ENCODE results near the gene ZMYM3.

ZMYM3 gene

DNA sequence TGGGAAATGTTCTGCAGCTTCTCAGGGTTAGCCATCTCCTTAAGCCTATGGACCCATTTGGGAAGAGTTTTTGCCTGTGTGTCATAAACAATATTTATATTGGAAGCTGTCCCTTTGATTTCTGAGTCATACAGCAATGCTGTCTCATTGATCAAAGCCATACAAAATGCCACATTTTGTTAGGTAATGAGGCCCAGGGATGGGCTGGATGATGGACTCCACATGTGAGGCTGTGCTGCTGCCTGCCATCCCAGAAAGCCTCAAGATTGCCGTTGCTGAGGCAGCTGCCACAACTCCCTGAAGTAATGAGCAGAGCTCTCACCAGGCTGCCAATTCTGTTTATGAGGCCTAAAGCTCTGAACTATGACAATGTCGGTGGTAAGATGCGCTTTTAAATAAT, 43.1 kb downstream of the ZMYM3 start:
- DNase-seq = no peak

DNA sequence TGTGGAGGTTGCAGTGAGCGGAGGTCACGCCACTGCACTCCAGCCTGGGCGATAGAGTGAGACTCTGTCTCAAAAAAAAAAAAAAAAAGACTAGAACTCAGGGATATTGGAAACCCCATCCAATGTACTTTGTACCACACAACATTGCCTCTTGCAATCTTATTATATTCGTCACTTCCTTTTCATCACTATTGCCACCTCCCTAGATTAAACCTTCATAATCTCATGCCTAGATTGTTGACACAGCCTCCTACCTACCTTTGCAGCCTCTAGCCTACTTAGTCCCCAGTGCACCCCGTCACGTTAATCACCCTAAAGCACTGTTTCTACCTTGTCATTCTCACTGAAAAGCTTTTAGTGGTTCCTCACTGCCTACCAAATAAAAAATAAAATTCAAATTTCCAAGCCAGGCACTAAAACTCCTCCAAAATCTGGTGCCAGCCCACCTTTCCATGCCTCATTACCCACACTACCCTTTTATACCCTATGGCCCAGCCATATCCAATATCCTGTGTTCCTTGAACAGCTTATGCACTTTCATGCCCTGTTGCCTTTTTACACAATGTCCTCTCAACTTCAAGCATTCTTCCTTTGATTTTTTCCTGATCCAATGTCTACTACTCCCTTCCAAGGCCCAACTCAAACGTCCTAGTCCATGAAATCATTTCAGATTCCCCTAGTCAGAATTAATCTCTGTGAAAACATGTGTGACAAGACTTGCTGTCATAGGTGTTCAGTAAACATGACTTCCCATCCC, 54.5 kb downstream of the ZMYM3 start:
- DNase-seq = peak; percentile 40

DNA sequence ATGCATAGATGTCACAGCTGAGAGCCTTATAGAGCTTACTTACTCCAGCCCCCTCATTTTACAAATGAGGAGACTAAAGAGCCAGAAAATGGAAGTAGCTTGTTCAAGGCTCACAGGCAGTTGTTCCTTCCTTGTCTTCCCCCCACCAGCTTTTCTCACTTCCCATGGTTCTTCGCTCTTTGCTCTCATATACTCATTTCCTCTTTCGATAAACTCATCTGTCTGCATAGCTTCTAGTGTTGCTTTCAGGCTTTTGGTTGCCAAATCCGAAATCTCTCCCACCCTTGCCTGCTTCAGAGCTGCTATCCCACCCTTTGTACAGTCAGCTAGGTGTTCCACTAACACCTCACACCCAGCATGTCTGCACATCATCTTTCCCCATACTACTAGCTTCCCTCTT, 55.9 kb downstream of the ZMYM3 start:
- no peak for DNase-seq

DNA sequence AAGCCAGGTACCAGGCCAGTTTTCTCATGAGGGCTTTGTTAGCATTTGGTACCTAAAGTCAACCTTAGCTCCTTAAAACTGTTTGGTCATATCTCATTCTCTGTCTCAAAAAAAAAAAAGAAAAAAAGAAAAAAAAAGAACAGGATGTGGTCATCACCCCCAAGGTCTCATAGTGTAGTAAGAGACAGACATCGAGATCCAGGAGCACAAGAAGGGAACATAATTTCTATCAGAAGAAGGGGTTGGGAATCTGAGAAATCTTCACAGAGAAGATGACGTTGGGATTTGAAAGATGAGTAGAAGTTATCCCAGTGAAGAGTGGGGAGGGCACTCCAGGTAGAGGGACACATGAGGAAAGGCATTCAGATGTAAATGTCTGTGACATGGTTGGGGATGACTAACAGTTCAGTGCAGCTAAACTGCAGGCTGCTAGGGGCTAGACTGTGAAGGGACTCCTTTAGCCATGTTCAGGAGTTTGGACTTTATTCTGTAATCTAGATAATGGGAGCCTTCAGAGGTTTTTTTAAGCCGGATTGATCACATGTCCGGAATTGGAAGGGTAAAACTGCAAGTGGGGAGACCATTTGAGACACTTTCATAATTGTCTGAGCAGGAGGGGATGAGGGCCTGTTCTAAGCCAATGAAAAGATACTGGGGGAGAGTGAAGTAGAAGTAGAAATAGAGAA, 57.8 kb downstream of the ZMYM3 start:
- no peak for DNase-seq

DNA sequence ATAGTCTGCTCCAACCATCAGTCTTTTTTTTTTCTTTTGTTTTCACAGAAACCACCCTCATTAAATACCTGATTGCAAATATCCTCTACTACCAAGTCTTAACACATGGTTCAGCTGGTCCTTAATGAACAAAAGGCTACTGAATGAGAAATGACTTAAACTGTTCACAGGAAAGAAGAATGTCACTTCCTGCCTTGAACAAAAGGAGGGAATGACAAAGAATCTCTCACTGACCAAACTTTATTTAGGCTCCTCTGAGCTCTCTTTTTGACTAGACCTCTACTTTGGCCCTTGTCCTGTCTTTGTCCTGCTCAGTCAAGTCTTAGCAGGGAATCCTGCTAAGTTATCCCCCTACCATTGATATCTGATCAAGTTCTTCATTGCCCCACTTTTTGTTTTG, 62.7 kb downstream of the ZMYM3 start:
- no peak for DNase-seq
